ENCODE data around the gene DDX10. TPM values are rescaled to one million over a fixed set of nuclear protein-coding genes. Genes with fewer than 3 reads are reported as not detected.
"Not testable (repeated sequence)": the region's sequence is repeated elsewhere in the genome, so short reads cannot be mapped to it uniquely, and the experiment has no call there.

Gene DDX10
- total and polyA plus RNA-seq, 3 donors from 2014 or later: 25.7 to 64.4 (median 59.2) TPM

- H3K4me1 ChIP-seq: no peaks in the 10 kb centered on the region
- TF ChIP-seq CTCF (IDR thresholded peaks at IDR 0.05) (no peak), POLR2A (IDR thresholded peaks at IDR 0.05) (no peak)
- no peaks in the 10 kb centered on the region for H3K9me3 ChIP-seq
- H3K27ac ChIP-seq: no peak overlapping the region
- no peak for DNase-seq
- H3K4me3 ChIP-seq: no peak overlapping the region
- intact Hi-C loops (cut with DNase I; ENCODE audit: low total_unique reads): no loop called here
- 95% methylated on average over 2 of the region's 2 CpGs for WGBS, 2 donors
- no peaks in the 10 kb centered on the region for H3K36me3 ChIP-seq (ENCODE audit: low read depth, missing control alignments)
- H3K27me3 ChIP-seq: no peaks in the 10 kb centered on the region
These were observed 155.1 kb downstream of the DDX10 start for GRCh38 chr11:108819957-108820356.

DNA sequence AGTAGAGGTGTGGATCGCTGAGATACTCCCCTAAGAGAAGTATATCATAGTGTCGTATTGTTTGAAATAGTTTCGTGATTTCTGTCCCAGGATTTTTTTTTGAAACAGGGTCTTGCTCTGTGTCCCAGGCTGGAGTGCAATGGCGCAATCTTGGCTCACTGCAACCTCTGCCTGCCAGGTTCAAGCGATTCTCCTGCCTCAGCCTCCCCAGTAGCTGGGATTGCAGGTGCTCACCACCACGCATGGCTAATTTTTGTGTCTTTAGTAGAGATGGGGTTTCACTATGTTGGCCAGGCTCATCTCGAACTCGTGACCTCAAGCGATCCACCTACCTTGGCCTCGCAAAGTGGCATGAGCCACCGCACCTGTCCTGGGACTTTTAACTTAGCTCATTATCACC lies 159.1 kb downstream of the DDX10 start:
- intact Hi-C loops (cut with DNase I; ENCODE audit: low total_unique reads); H3K9me3 ChIP-seq; H3K4me1 ChIP-seq; H3K36me3 ChIP-seq (ENCODE audit: low read depth, missing control alignments); DNase-seq; H3K27me3 ChIP-seq; H3K4me3 ChIP-seq; H3K27ac ChIP-seq: not testable (repeated sequence)
- WGBS, 2 donors: 94 to 97% methylated on average over 9 to 11 of the region's 11 CpGs

- H3K27ac ChIP-seq: no peak overlapping the region
- DNase-seq: no peak
- no peaks in the 10 kb centered on the region for H3K9me3 ChIP-seq
- intact Hi-C loops (cut with DNase I; ENCODE audit: low total_unique reads): no loop called here
- 69 to 78% methylated on average over 3 of the region's 3 CpGs for WGBS, 2 donors
- no peaks in the 10 kb centered on the region for H3K36me3 ChIP-seq (ENCODE audit: low read depth, missing control alignments)
- H3K4me3 ChIP-seq: no peak overlapping the region
- no peaks in the 10 kb centered on the region for H3K4me1 ChIP-seq
- H3K27me3 ChIP-seq: no peaks in the 10 kb centered on the region
- TF ChIP-seq POLR2A (IDR thresholded peaks at IDR 0.05) (no peak), CTCF (IDR thresholded peaks at IDR 0.05) (no peak)
These were observed 159.7 kb downstream of the DDX10 start for GRCh38 chr11:108824545-108824944.

DNA sequence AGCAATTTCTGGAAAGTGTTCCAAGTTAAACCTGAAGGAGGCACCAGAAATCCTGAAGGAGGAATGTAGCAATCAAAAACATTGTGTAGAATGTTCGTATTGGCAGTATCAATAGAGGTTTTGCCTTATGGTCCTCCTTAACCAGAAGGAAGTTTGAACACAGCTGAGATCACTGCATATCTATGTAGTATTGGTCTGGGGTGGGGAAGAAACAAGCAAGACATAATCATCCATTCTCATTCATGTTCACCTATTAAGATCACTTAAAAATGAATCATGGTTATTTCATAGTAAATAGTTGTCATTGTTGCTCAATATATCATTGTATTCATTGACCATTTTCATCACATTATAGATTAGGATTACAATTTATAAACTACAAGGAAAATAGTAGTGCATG lies 160.5 kb downstream of the DDX10 start:
- Histone ChIP-seq H3K36me3 (ENCODE audit: low read depth, missing control alignments) (no peaks in the 10 kb centered on the region), H3K27me3 (no peaks in the 10 kb centered on the region), H3K4me3 (no peak overlapping the region), H3K27ac (no peak overlapping the region), H3K4me1 (no peaks in the 10 kb centered on the region), H3K9me3 (no peaks in the 10 kb centered on the region)
- intact Hi-C loops (cut with DNase I; ENCODE audit: low total_unique reads): no loop called here
- 82 to 85% methylated on average over 1 of the region's 1 CpG for WGBS, 2 donors
- DNase-seq: no peak
- TF ChIP-seq CTCF (IDR thresholded peaks at IDR 0.05): no peak
- no peak for TF ChIP-seq POLR2A (IDR thresholded peaks at IDR 0.05)

DNA sequence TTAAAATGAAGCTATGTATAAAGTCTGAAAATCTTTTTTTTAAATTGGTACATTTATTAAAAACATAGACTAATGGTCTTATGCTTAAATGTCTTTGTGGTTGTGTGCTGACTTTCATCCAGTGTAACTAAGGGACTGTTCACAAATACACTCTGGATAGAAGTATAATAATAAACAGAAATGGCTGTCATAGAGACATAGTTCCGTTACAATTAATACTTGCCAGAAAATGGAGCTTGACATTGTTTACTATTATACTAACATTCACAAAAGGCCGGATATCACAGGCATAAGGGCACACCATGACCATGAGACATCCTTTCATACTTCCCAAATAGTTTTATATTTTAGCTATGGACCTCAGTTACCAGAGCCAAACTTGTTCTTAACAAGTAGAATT lies 161.3 kb downstream of the DDX10 start:
- Histone ChIP-seq H3K27ac (no peak overlapping the region), H3K36me3 (ENCODE audit: low read depth, missing control alignments) (no peaks in the 10 kb centered on the region), H3K9me3 (no peaks in the 10 kb centered on the region), H3K4me1 (no peaks in the 10 kb centered on the region), H3K4me3 (no peak overlapping the region), H3K27me3 (no peaks in the 10 kb centered on the region)
- intact Hi-C loops (cut with DNase I; ENCODE audit: low total_unique reads): no loop called here
- 88 to 90% methylated on average over 2 of the region's 2 CpGs for WGBS, 2 donors
- TF ChIP-seq CTCF (IDR thresholded peaks at IDR 0.05) (no peak), POLR2A (IDR thresholded peaks at IDR 0.05) (no peak)
- no peak for DNase-seq

Measured in testis (tissue), 3 donors.